UCSD-AML1 (cell line): Measurements from ENCODE around the gene DNAH6.
A peak's percentile ranks its signal among the peaks of the same experiment; 100 is the strongest.

ENCODE experiments used
- DNase-seq: peaks from one replicate; lab custom pipeline; 2025; ENCODE audit not compliant: unreplicated experiment; lab: John Stamatoyannopoulos, UW

The DNAH6 gene

GRCh38 chr2:84792856-84793522 is 276.7 kb downstream of the DNAH6 start:
- no peak for DNase-seq

GRCh38 chr2:84793641-84794040 is 277.3 kb downstream of the DNAH6 start:
- no peak for DNase-seq

GRCh38 chr2:84796798-84797197 is 280.5 kb downstream of the DNAH6 start:
- DNase-seq: no peak

GRCh38 chr2:84797271-84797670 is 281.0 kb downstream of the DNAH6 start:
- DNase-seq: no peak

GRCh38 chr2:84799772-84800171 is 283.5 kb downstream of the DNAH6 start:
- DNase-seq: no peak

- no peak for DNase-seq
Observed at GRCh38 chr2:84800194-84800805, 284.0 kb downstream of the DNAH6 start.

GRCh38 chr2:84801811-84802210 is 285.5 kb downstream of the DNAH6 start:
- no peak for DNase-seq

- DNase-seq: no peak
Observed at GRCh38 chr2:84805250-84805958, 289.1 kb downstream of the DNAH6 start.

GRCh38 chr2:84807063-84807485 is 290.8 kb downstream of the DNAH6 start:
- no peak for DNase-seq

- DNase-seq: no peak
Observed at GRCh38 chr2:84808279-84808678, 292.0 kb downstream of the DNAH6 start.

- DNase-seq: no peak
Observed at GRCh38 chr2:84811839-84812431, 295.6 kb downstream of the DNAH6 start.

- DNase-seq: no peak
Observed at GRCh38 chr2:84815146-84815545, 298.8 kb downstream of the DNAH6 start.

- no peak for DNase-seq
Observed at GRCh38 chr2:84816426-84817026, 300.2 kb downstream of the DNAH6 start.

- DNase-seq: no peak
Observed at GRCh38 chr2:84817239-84817655, 300.9 kb downstream of the DNAH6 start.

- DNase-seq: no peak
Observed at GRCh38 chr2:84821806-84822205, 305.5 kb downstream of the DNAH6 start.

- DNase-seq: no peak
Observed at GRCh38 chr2:84823229-84823628, 306.9 kb downstream of the DNAH6 start.

- DNase-seq: no peak
Observed at GRCh38 chr2:84823788-84824187, 307.5 kb downstream of the DNAH6 start.

- DNase-seq: no peak
Observed at GRCh38 chr2:84827978-84828575, 311.8 kb downstream of the DNAH6 start.

- DNase-seq: no peak
Observed at GRCh38 chr2:84829693-84830092, 313.4 kb downstream of the DNAH6 start.

GRCh38 chr2:84830095-84830494 is 313.8 kb downstream of the DNAH6 start:
- DNase-seq: peak; percentile 45
